ENCODE data around the gene OSM. TPM values are rescaled to one million over a fixed set of nuclear protein-coding genes. Genes with fewer than 3 reads are reported as not detected.

OSM gene
- polyA plus RNA-seq, 1 donor (not counting 4 experiments of a cell fraction or from before 2014, with no cell fraction given) = not detected

- H3K4me1 ChIP-seq (ENCODE audit: control insufficient read depth, extremely low read depth, insufficient read depth, low read length) = peaks cover 77% of the 10 kb centered on the region
These were observed 36.1 kb upstream of the OSM start for GRCh38 chr22:30302810-30303138.

GRCh38 chr22:30301995-30302809 lies 35.6 kb upstream of the OSM start:
- Histone ChIP-seq H4K20me1 (ENCODE audit: control insufficient read depth, extremely low read depth, insufficient read depth, low read length) (peaks cover 7% of the 10 kb centered on the region), H3K36me3 (ENCODE audit: control insufficient read depth in 2 of 2, extremely low read depth in 1 of 2, insufficient read depth in 2 of 2, low read length in 2 of 2) (peaks cover 24 to 43% of the 10 kb centered on the region in 2 experiments), H3K4me3 (ENCODE audit: control insufficient read depth in 2 of 3, extremely low read depth in 1 of 3, insufficient read depth in 2 of 3, low read depth in 1 of 3, low read length in 3 of 3) (peak overlapping the region in 1 of 3 experiments; percentile 31), H3K4me2 (ENCODE audit: control insufficient read depth, extremely low read depth, insufficient read depth, low read depth, low read length) (peak overlapping the region; percentile 65), H3K9me3 (ENCODE audit: control insufficient read depth, low read depth, low read length) (no peaks in the 10 kb centered on the region), H3K27me3 (ENCODE audit: control insufficient read depth, extremely low read depth, insufficient read depth, low read length) (no peaks in the 10 kb centered on the region), H3K79me2 (ENCODE audit: control insufficient read depth, insufficient read depth, low read length) (peaks cover 25% of the 10 kb centered on the region), H2AFZ (ENCODE audit: control insufficient read depth, low read length) (no peak overlapping the region), H3K9ac (ENCODE audit: control insufficient read depth, extremely low read depth, insufficient read depth, low read length) (peak overlapping the region; percentile 18), H3K4me1 (ENCODE audit: control insufficient read depth, extremely low read depth, insufficient read depth, low read length) (peaks cover 74% of the 10 kb centered on the region), H3K27ac (ENCODE audit: control insufficient read depth, insufficient read depth, low read length) (peak overlapping the region; percentile 61), H3K9me1 (ENCODE audit: control insufficient read depth, extremely low read depth, insufficient read depth, low read length) (peaks cover 11% of the 10 kb centered on the region)
- peak; percentile 97 for FAIRE-seq
- no peak for DNase-seq (ENCODE audit: low read depth, low spot score)
- dilution Hi-C loops (cut with MboI; ENCODE audit: extremely low pct_ligation_motif_present, low sequenced_read_pairs) = no loop called here
- TF ChIP-seq EZH2 (IDR thresholded peaks at IDR 0.05; ENCODE audit: low read length) = no peak
- peak in 1 of 3 experiments; percentile 2 for TF ChIP-seq CTCF (optimal IDR thresholded peaks at IDR 0.05 in 1 of 3, IDR thresholded peaks at IDR 0.05 in 1 of 3, conservative IDR thresholded peaks at IDR 0.05 in 1 of 3; ENCODE audit: extremely low read depth in 1 of 3, insufficient read depth in 2 of 3, low read length in 3 of 3)

More at GRCh38 chr22:30302810-30303138, 36.1 kb upstream of the OSM start:
- H3K9me1 ChIP-seq (ENCODE audit: control insufficient read depth, extremely low read depth, insufficient read depth, low read length) = peaks cover 11% of the 10 kb centered on the region
- peak overlapping the region; percentile 61 for H3K27ac ChIP-seq (ENCODE audit: control insufficient read depth, insufficient read depth, low read length)
- no peaks in the 10 kb centered on the region for H3K27me3 ChIP-seq (ENCODE audit: control insufficient read depth, extremely low read depth, insufficient read depth, low read length)
- dilution Hi-C loops (cut with MboI; ENCODE audit: extremely low pct_ligation_motif_present, low sequenced_read_pairs) = no loop called here
- H3K4me3 ChIP-seq (ENCODE audit: control insufficient read depth in 2 of 3, extremely low read depth in 1 of 3, insufficient read depth in 2 of 3, low read depth in 1 of 3, low read length in 3 of 3) = peak overlapping the region in 1 of 3 experiments; percentile 31
- FAIRE-seq (no peak), DNase-seq (ENCODE audit: low read depth, low spot score) (no peak)
- peak overlapping the region; percentile 18 for H3K9ac ChIP-seq (ENCODE audit: control insufficient read depth, extremely low read depth, insufficient read depth, low read length)
- H4K20me1 ChIP-seq (ENCODE audit: control insufficient read depth, extremely low read depth, insufficient read depth, low read length) = peaks cover 7% of the 10 kb centered on the region
- H3K4me2 ChIP-seq (ENCODE audit: control insufficient read depth, extremely low read depth, insufficient read depth, low read depth, low read length) = peak overlapping the region; percentile 65
- no peak overlapping the region for H2AFZ ChIP-seq (ENCODE audit: control insufficient read depth, low read length)
- H3K79me2 ChIP-seq (ENCODE audit: control insufficient read depth, insufficient read depth, low read length) = peaks cover 26% of the 10 kb centered on the region
- TF ChIP-seq CTCF (optimal IDR thresholded peaks at IDR 0.05 in 1 of 3, IDR thresholded peaks at IDR 0.05 in 1 of 3, conservative IDR thresholded peaks at IDR 0.05 in 1 of 3; ENCODE audit: extremely low read depth in 1 of 3, insufficient read depth in 2 of 3, low read length in 3 of 3) = no peak
- no peak for TF ChIP-seq EZH2 (IDR thresholded peaks at IDR 0.05; ENCODE audit: low read length)
- H3K36me3 ChIP-seq (ENCODE audit: control insufficient read depth in 2 of 2, extremely low read depth in 1 of 2, insufficient read depth in 2 of 2, low read length in 2 of 2) = peaks cover 20 to 38% of the 10 kb centered on the region in 2 experiments
- H3K9me3 ChIP-seq (ENCODE audit: control insufficient read depth, low read depth, low read length) = no peaks in the 10 kb centered on the region
